Mesendoderm (in vitro differentiated cells): ENCODE results near the gene TBX3.
A peak's percentile ranks its signal among the peaks of the same experiment; 100 is the strongest.

Source experiments
- DNase-seq: peaks from one replicate; pipeline ENCODE4 v3.0.0; 2013
- H2AK5ac ChIP-seq: 2 replicates; pipeline ENCODE4 v1.6.1; 2013; ENCODE audit warnings: low read length, inconsistent platforms
- H2BK120ac ChIP-seq: 2 replicates; pipeline ENCODE4 v1.6.1; 2013; ENCODE audit warnings: low read depth, mild to moderate bottlenecking, low read length, moderate library complexity, mixed read lengths
- H2BK15ac ChIP-seq: replicated peaks from 2 replicates; pipeline ENCODE4 v1.6.1; 2013; ENCODE audit warnings: low read depth, mild to moderate bottlenecking, moderate library complexity
- H2BK5ac ChIP-seq: 2 replicates; pipeline ENCODE4 v1.6.1; 2013; ENCODE audit warnings: low read length, inconsistent platforms
- H3K18ac ChIP-seq: 2 replicates; pipeline ENCODE4 v1.6.1; 2013; ENCODE audit warnings: mild to moderate bottlenecking, low read length, mixed read lengths
- H3K23ac ChIP-seq: one replicate; pipeline ENCODE4 v1.6.1; 2013; ENCODE audit warnings: low read length
- H3K27ac ChIP-seq: 2 replicates; pipeline ENCODE4 v1.5.1; 2013; ENCODE audit warnings: low read depth, mild to moderate bottlenecking, inconsistent platforms, low read length, moderate library complexity
- H3K27me3 ChIP-seq: 2 replicates; pipeline ENCODE4 v1.6.1; 2013; ENCODE audit warnings: low read length, control low read depth, mild to moderate bottlenecking, inconsistent platforms; ENCODE audit not compliant: insufficient read depth, poor library complexity
- H3K36me3 ChIP-seq: 2 replicates; pipeline ENCODE4 v1.6.1; 2013; ENCODE audit warnings: low read length, inconsistent platforms; ENCODE audit not compliant: control insufficient read depth, insufficient read depth
- H3K4ac ChIP-seq: one replicate; pipeline ENCODE4 v1.6.1; 2013; ENCODE audit warnings: low read depth, mild to moderate bottlenecking, low read length, moderate library complexity
- H3K4me1 ChIP-seq: 2 replicates; pipeline ENCODE4 v1.6.1; 2013; ENCODE audit warnings: low read depth, low read length, inconsistent platforms; ENCODE audit not compliant: control insufficient read depth
- H3K4me2 ChIP-seq: 2 replicates; pipeline ENCODE4 v1.6.1; 2013; ENCODE audit warnings: low read length
- H3K4me3 ChIP-seq: 2 replicates; pipeline ENCODE4 v1.5.1; 2013; ENCODE audit warnings: mild to moderate bottlenecking, low read length
- H3K56ac ChIP-seq: one replicate; pipeline ENCODE4 v1.6.1; 2013; ENCODE audit warnings: low read length
- H3K79me1 ChIP-seq: 2 replicates; pipeline ENCODE4 v1.6.1; 2013; ENCODE audit warnings: low read length, inconsistent platforms
- H3K79me2 ChIP-seq: 2 replicates; pipeline ENCODE4 v1.6.1; 2013; ENCODE audit warnings: mild to moderate bottlenecking, low read length; ENCODE audit not compliant: control insufficient read depth, insufficient read depth
- H3K9ac ChIP-seq: 2 replicates; pipeline ENCODE4 v1.6.1; 2013; ENCODE audit warnings: low read length, inconsistent platforms
- H4K5ac ChIP-seq: one replicate; pipeline ENCODE4 v1.6.1; 2013; ENCODE audit warnings: low read length
- H4K8ac ChIP-seq: one replicate; pipeline ENCODE4 v1.6.1; 2013; ENCODE audit warnings: low read depth, mild to moderate bottlenecking, control low read depth, low read length, moderate library complexity
- WGBS: extraction: QIAGEN DNeasy Blood & Tissue Kit; methylation state at CpG from one replicate; pipeline ENCODE4 v1.1.7; 2013; ENCODE audit warnings: low lambda C conversion rate, missing lambda C conversion rate; ENCODE audit not compliant: insufficient coverage; ENCODE audit errors: extremely low coverage; 5-methylcytosine and 5-hydroxymethylcytosine counted together

Gene TBX3

GRCh38 chr12:114698566-114699163 lies 14.7 kb upstream of the TBX3 start:
- H4K8ac ChIP-seq: no peak overlapping the region
- H3K27me3 ChIP-seq: peaks cover 52% of the 10 kb centered on the region
- no peak overlapping the region for H2BK15ac ChIP-seq
- H2BK5ac ChIP-seq: no peak overlapping the region
- no peak overlapping the region for H3K23ac ChIP-seq
- peak overlapping the region; percentile 23 for H3K18ac ChIP-seq
- no CpG with 5 or more reads among the region's 6 CpGs for WGBS
- peak overlapping the region; percentile 66 for H3K4ac ChIP-seq
- peak overlapping the region; percentile 35 for H3K4me3 ChIP-seq
- no peak overlapping the region for H2BK120ac ChIP-seq
- peak overlapping the region; percentile 76 for H3K4me2 ChIP-seq
- H3K36me3 ChIP-seq: no peaks in the 10 kb centered on the region
- peak; percentile 68 for DNase-seq
- H3K79me1 ChIP-seq: no peaks in the 10 kb centered on the region
- H3K56ac ChIP-seq: peak overlapping the region; percentile 83
- H4K5ac ChIP-seq: no peak overlapping the region
- H2AK5ac ChIP-seq: no peak overlapping the region
- H3K4me1 ChIP-seq: peaks cover 32% of the 10 kb centered on the region
- H3K27ac ChIP-seq: no peak overlapping the region
- H3K79me2 ChIP-seq: no peaks in the 10 kb centered on the region
- peak overlapping the region; percentile 40 for H3K9ac ChIP-seq

- Histone ChIP-seq H3K9ac (peak overlapping the region; percentile 38), H3K4me3 (peak overlapping the region; percentile 35), H3K27ac (no peak overlapping the region), H3K56ac (peak overlapping the region; percentile 83), H3K79me2 (no peaks in the 10 kb centered on the region), H2BK15ac (no peak overlapping the region), H3K4me2 (peak overlapping the region; percentile 76), H3K27me3 (peaks cover 59% of the 10 kb centered on the region), H2AK5ac (no peak overlapping the region), H2BK5ac (no peak overlapping the region), H3K18ac (peak overlapping the region; percentile 23), H3K36me3 (no peaks in the 10 kb centered on the region), H4K8ac (no peak overlapping the region), H4K5ac (no peak overlapping the region), H3K4me1 (peaks cover 32% of the 10 kb centered on the region), H3K23ac (no peak overlapping the region), H3K4ac (peak overlapping the region; percentile 66), H3K79me1 (no peaks in the 10 kb centered on the region), H2BK120ac (no peak overlapping the region)
- no CpG with 5 or more reads among the region's 55 CpGs for WGBS
- DNase-seq: peak; percentile 46
Measured at GRCh38 chr12:114697741-114698565, 14.0 kb upstream of the TBX3 start.

- Histone ChIP-seq H2BK120ac (no peak overlapping the region), H3K79me2 (no peaks in the 10 kb centered on the region), H3K18ac (peak overlapping the region; percentile 24), H3K27ac (no peak overlapping the region), H3K36me3 (no peaks in the 10 kb centered on the region), H2BK5ac (no peak overlapping the region), H4K8ac (no peak overlapping the region), H3K4me2 (peak overlapping the region; percentile 76), H3K9ac (peak overlapping the region; percentile 52), H3K27me3 (peaks cover 63% of the 10 kb centered on the region), H4K5ac (no peak overlapping the region), H3K23ac (no peak overlapping the region), H3K79me1 (no peaks in the 10 kb centered on the region), H3K4ac (no peak overlapping the region), H3K4me3 (no peak overlapping the region), H3K4me1 (peaks cover 31% of the 10 kb centered on the region), H2BK15ac (no peak overlapping the region), H3K56ac (peak overlapping the region; percentile 83), H2AK5ac (no peak overlapping the region)
- no peak for DNase-seq
- no CpG with 5 or more reads among the region's 23 CpGs for WGBS
Measured at GRCh38 chr12:114697243-114697716, 13.3 kb upstream of the TBX3 start.

- peak overlapping the region; percentile 78 for H3K56ac ChIP-seq
- H2AK5ac ChIP-seq: no peak overlapping the region
- no peak for DNase-seq
- no peak overlapping the region for H2BK120ac ChIP-seq
- no peaks in the 10 kb centered on the region for H3K36me3 ChIP-seq
- H3K9ac ChIP-seq: peak overlapping the region; percentile 52
- no peak overlapping the region for H4K5ac ChIP-seq
- no peaks in the 10 kb centered on the region for H3K79me2 ChIP-seq
- peak overlapping the region; percentile 24 for H3K18ac ChIP-seq
- H3K79me1 ChIP-seq: no peaks in the 10 kb centered on the region
- no CpG with 5 or more reads among the region's 34 CpGs for WGBS
- H3K27me3 ChIP-seq: peaks cover 59% of the 10 kb centered on the region
- H4K8ac ChIP-seq: no peak overlapping the region
- H2BK15ac ChIP-seq: no peak overlapping the region
- no peak overlapping the region for H2BK5ac ChIP-seq
- H3K4me3 ChIP-seq: no peak overlapping the region
- H3K4me1 ChIP-seq: peaks cover 25% of the 10 kb centered on the region
- peak overlapping the region; percentile 76 for H3K4me2 ChIP-seq
- H3K27ac ChIP-seq: no peak overlapping the region
- H3K23ac ChIP-seq: peak overlapping the region; percentile 52
- H3K4ac ChIP-seq: no peak overlapping the region
Measured at GRCh38 chr12:114696443-114697242, 12.7 kb upstream of the TBX3 start.

- no peak overlapping the region for H3K23ac ChIP-seq
- WGBS: no CpG with 5 or more reads among the region's 3 CpGs
- H3K4me3 ChIP-seq: no peak overlapping the region
- no peak overlapping the region for H4K5ac ChIP-seq
- no peak overlapping the region for H2BK5ac ChIP-seq
- H3K9ac ChIP-seq: no peak overlapping the region
- peaks cover 60% of the 10 kb centered on the region for H3K27me3 ChIP-seq
- no peak overlapping the region for H2BK120ac ChIP-seq
- H3K79me2 ChIP-seq: no peaks in the 10 kb centered on the region
- no peak overlapping the region for H3K27ac ChIP-seq
- no peak overlapping the region for H3K18ac ChIP-seq
- H2BK15ac ChIP-seq: no peak overlapping the region
- peaks cover 23% of the 10 kb centered on the region for H3K4me1 ChIP-seq
- H3K79me1 ChIP-seq: no peaks in the 10 kb centered on the region
- peak overlapping the region; percentile 25 for H3K4ac ChIP-seq
- no peaks in the 10 kb centered on the region for H3K36me3 ChIP-seq
- H3K56ac ChIP-seq: no peak overlapping the region
- DNase-seq: no peak
- H3K4me2 ChIP-seq: no peak overlapping the region
- H4K8ac ChIP-seq: no peak overlapping the region
- H2AK5ac ChIP-seq: no peak overlapping the region
Measured at GRCh38 chr12:114695305-114695592, 11.3 kb upstream of the TBX3 start.
